H9 (cell line): ENCODE measurements around the gene KLF15. TPM values are rescaled to one million over a fixed set of nuclear protein-coding genes. Genes with fewer than 3 reads are reported as not detected.

ENCODE experiments used
- DNase-seq: peaks from one replicate; pipeline ENCODE4 v3.0.0-alpha.2; 2017
- H2AFZ ChIP-seq: one replicate; pipeline ENCODE4 v1.6.1; 2013; ENCODE audit warnings: mild to moderate bottlenecking, low read length, control low read depth, moderate library complexity
- H2AK5ac ChIP-seq: 2 replicates; pipeline ENCODE4 v1.6.1; 2013; ENCODE audit warnings: low read length, control low read depth, mixed read lengths; ENCODE audit not compliant: insufficient read length
- H2BK120ac ChIP-seq: one replicate; pipeline ENCODE4 v1.6.1; 2013; ENCODE audit warnings: low read depth, mild to moderate bottlenecking, low read length, control low read depth, inconsistent platforms; ENCODE audit not compliant: poor library complexity, severe bottlenecking
- H2BK12ac ChIP-seq: 2 replicates; pipeline ENCODE4 v1.6.1; 2013; ENCODE audit warnings: low read length, control low read depth, mixed read lengths, low read depth; ENCODE audit not compliant: insufficient read length
- H2BK15ac ChIP-seq: 2 replicates; pipeline ENCODE4 v1.6.1; 2013; ENCODE audit warnings: low read depth, low read length, control low read depth
- H2BK20ac ChIP-seq: one replicate; pipeline ENCODE4 v1.6.1; 2013; ENCODE audit warnings: low read depth, mild to moderate bottlenecking, low read length, control low read depth, inconsistent platforms; ENCODE audit not compliant: poor library complexity, severe bottlenecking
- H2BK5ac ChIP-seq: 2 replicates; pipeline ENCODE4 v1.6.1; 2013; ENCODE audit warnings: low read length, control low read depth, mixed read lengths; ENCODE audit not compliant: insufficient read length
- H3K14ac ChIP-seq: 2 replicates; pipeline ENCODE4 v1.6.1; 2013; ENCODE audit warnings: low read length, control low read depth; ENCODE audit not compliant: insufficient read depth
- H3K18ac ChIP-seq: 2 replicates; pipeline ENCODE4 v1.6.1; 2013; ENCODE audit warnings: low read depth, mild to moderate bottlenecking, mixed read lengths, low read length, control low read depth; ENCODE audit not compliant: insufficient read length
- H3K23ac ChIP-seq: 2 replicates; pipeline ENCODE4 v1.6.1; 2013; ENCODE audit warnings: low read length, control low read depth, mixed read lengths, low read depth; ENCODE audit not compliant: insufficient read length
- H3K23me2 ChIP-seq: 2 replicates; pipeline ENCODE4 v1.6.1; 2013; ENCODE audit warnings: low read depth, mild to moderate bottlenecking, mixed read lengths, low read length, control low read depth; ENCODE audit not compliant: insufficient read length, poor library complexity, severe bottlenecking
- H3K27ac ChIP-seq: 2 replicates; pipeline ENCODE4 v1.5.1; 2013; ENCODE audit warnings: low read length, control low read depth, mixed read lengths, low read depth; ENCODE audit not compliant: insufficient read length
- H3K27me3 ChIP-seq: 2 replicates; pipeline ENCODE4 v1.6.1; 2013; ENCODE audit warnings: low read length, control low read depth, inconsistent platforms; ENCODE audit not compliant: insufficient read depth
- H3K4ac ChIP-seq: 2 replicates; pipeline ENCODE4 v1.6.1; 2013; ENCODE audit warnings: low read depth, mild to moderate bottlenecking, control low read depth, inconsistent platforms, low read length, moderate library complexity
- H3K4me1 ChIP-seq: 2 replicates; pipeline ENCODE4 v1.6.1; 2013; ENCODE audit warnings: low read length, control low read depth, inconsistent platforms; ENCODE audit not compliant: insufficient read depth
- H3K4me2 ChIP-seq: 2 replicates; pipeline ENCODE4 v1.6.1; 2013; ENCODE audit warnings: low read length, control low read depth, mixed read lengths; ENCODE audit not compliant: insufficient read length, insufficient read depth
- H3K56ac ChIP-seq: 2 replicates; pipeline ENCODE4 v1.6.1; 2013; ENCODE audit warnings: low read depth, mild to moderate bottlenecking, mixed read lengths, low read length, control low read depth; ENCODE audit not compliant: insufficient read length
- H3K79me1 ChIP-seq: 2 replicates; pipeline ENCODE4 v1.6.1; 2013; ENCODE audit warnings: low read depth, mild to moderate bottlenecking, moderate library complexity, low read length, control low read depth, inconsistent platforms; ENCODE audit not compliant: insufficient read depth, poor library complexity, severe bottlenecking
- H3K79me2 ChIP-seq: 2 replicates; pipeline ENCODE4 v1.6.1; 2013; ENCODE audit warnings: low read length, control low read depth, inconsistent platforms; ENCODE audit not compliant: insufficient read depth
- H3K9ac ChIP-seq: 2 replicates; pipeline ENCODE4 v1.6.1; 2013; ENCODE audit warnings: low read length, control low read depth, mixed read lengths; ENCODE audit not compliant: insufficient read length; ENCODE audit errors: extremely low read depth
- H3K9me3 ChIP-seq: one replicate; pipeline ENCODE4 v1.6.1; 2013; ENCODE audit warnings: low read depth, low read length, inconsistent platforms; ENCODE audit not compliant: control insufficient read depth
- H3T11ph ChIP-seq: one replicate; pipeline ENCODE4 v1.6.1; 2013; ENCODE audit warnings: mild to moderate bottlenecking, low read length, control low read depth, inconsistent platforms
- H4K20me1 ChIP-seq: one replicate; pipeline ENCODE4 v1.6.1; 2013; ENCODE audit not compliant: control insufficient read depth, insufficient read length, insufficient read depth
- H4K5ac ChIP-seq: 2 replicates; pipeline ENCODE4 v1.6.1; 2013; ENCODE audit warnings: low read depth, mild to moderate bottlenecking, mixed read lengths, low read length, control low read depth; ENCODE audit not compliant: insufficient read length
- H4K8ac ChIP-seq: replicated peaks from 2 replicates; pipeline ENCODE4 v1.6.1; 2013; ENCODE audit warnings: low read length, control low read depth, mixed read lengths, low read depth; ENCODE audit not compliant: insufficient read length
- H4K91ac ChIP-seq: 2 replicates; pipeline ENCODE4 v1.6.1; 2013; ENCODE audit warnings: low read depth, mild to moderate bottlenecking, moderate library complexity, mixed read lengths, low read length, control low read depth; ENCODE audit not compliant: insufficient read length
- H3K27ac Mint-ChIP-seq, 3 experiments: 2 replicates in 2 of 3; 3 replicates in 1 of 3; pipeline ENCODE4 v1.8.0; 2020 to 2021; ENCODE audit warnings: mixed read lengths in 3 of 3, mild to moderate bottlenecking in 1 of 3, moderate library complexity in 1 of 3
- H3K27me3 Mint-ChIP-seq: 2 replicates; pipeline ENCODE4 v1.8.0; 2021; ENCODE audit warnings: low read depth, mild to moderate bottlenecking, moderate library complexity, mixed read lengths
- H3K36me3 Mint-ChIP-seq, 3 experiments: 2 replicates in 2 of 3; 3 replicates in 1 of 3; pipeline ENCODE4 v1.8.0; 2020 to 2021; ENCODE audit warnings: low read depth in 3 of 3, mixed read lengths in 3 of 3; ENCODE audit not compliant: insufficient read depth in 1 of 3
- H3K4me1 Mint-ChIP-seq, 2 experiments: 2 replicates each; pipeline ENCODE4 v1.8.0; 2020; ENCODE audit warnings: mixed read lengths in 2 of 2
- H3K4me3 Mint-ChIP-seq, 2 experiments: 2 replicates in 1 of 2; 3 replicates in 1 of 2; pipeline ENCODE4 v1.8.0; 2020 to 2021; ENCODE audit warnings: mild to moderate bottlenecking in 2 of 2, mixed read lengths in 2 of 2, moderate library complexity in 1 of 2
- H3K9me3 Mint-ChIP-seq, 2 experiments: 2 replicates in 1 of 2; 3 replicates in 1 of 2; pipeline ENCODE4 v1.8.0; 2020; ENCODE audit warnings: mild to moderate bottlenecking in 2 of 2, mixed read lengths in 2 of 2, moderate library complexity in 1 of 2
- WGBS: extraction: QIAGEN DNeasy Blood & Tissue Kit; methylation state at CpG from one replicate; pipeline ENCODE4 v1.1.7; 2013; ENCODE audit warnings: missing lambda C conversion rate, low lambda C conversion rate, mixed read lengths; ENCODE audit not compliant: insufficient read length; ENCODE audit errors: extremely low coverage; 5-methylcytosine and 5-hydroxymethylcytosine counted together
- total RNA-seq: library from RNA; stranded (reverse); gene quantifications from 2 replicates; pipeline ENCODE4 v1.2.1, GENCODE V29; 2021
- TF ChIP-seq, protein P1 (sequence below): fragments of 200-600 bp; sonication (generic); conservative IDR thresholded peaks from 3 replicates; pipeline ENCODE4 v1.8.0; 2021; ENCODE audit warnings: antibody characterized with exemption, mild to moderate bottlenecking

The KLF15 gene
- total RNA-seq, 1 experiment from 2014 or later, result 10.8 TPM

DNA sequence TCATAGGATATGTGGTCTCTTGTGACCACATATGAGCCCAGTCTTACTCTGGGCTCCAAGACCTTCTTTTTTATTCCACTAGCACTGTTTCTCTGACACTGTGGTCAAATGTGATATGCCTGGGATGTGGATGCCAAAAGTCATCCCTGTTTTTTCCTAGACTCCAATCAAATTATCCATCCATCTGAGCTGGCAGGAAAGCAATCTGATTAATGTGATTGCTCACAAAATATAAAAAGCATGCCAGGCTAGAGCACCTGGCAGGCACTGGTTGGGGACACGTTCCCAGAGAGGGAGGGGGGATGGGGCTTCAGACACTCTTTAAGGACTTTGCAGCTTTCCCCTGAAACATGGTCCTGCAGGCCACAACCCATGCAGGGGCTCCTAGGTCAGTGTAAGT lies 34.4 kb upstream of the KLF15 start:
- peaks cover 76% of the 10 kb centered on the region for H3K27me3 Mint-ChIP-seq
- peaks cover 0 to 3% of the 10 kb centered on the region in 2 experiments; a peak in 2 of 5 replicates for H3K9me3 Mint-ChIP-seq

More for the DNA sequence above, 34.4 kb upstream of the KLF15 start:
- no peaks in the 10 kb centered on the region for H4K20me1 ChIP-seq
- no peak overlapping the region for H3K14ac ChIP-seq
- no peaks in the 10 kb centered on the region for H3K23me2 ChIP-seq
- no peak for DNase-seq
- no peak overlapping the region for H2BK120ac ChIP-seq
- H3K56ac ChIP-seq, result no peak overlapping the region
- no peak overlapping the region for H3K9ac ChIP-seq
- H3K4me3 Mint-ChIP-seq, result no peak overlapping the region
- no peaks in the 10 kb centered on the region; a peak in 1 of 7 replicates for H3K36me3 Mint-ChIP-seq
- peaks cover 16 to 18% of the 10 kb centered on the region in 2 experiments for H3K4me1 Mint-ChIP-seq
- H2BK5ac ChIP-seq, result no peak overlapping the region
- no peak overlapping the region for H3K23ac ChIP-seq
- no peak overlapping the region for H2AK5ac ChIP-seq
- H2BK12ac ChIP-seq, result no peak overlapping the region
- no CpG with 5 or more reads among the region's 1 CpG for WGBS
- no peak overlapping the region for H3K27ac ChIP-seq
- H4K91ac ChIP-seq, result no peak overlapping the region
- no peaks in the 10 kb centered on the region for H3K4me1 ChIP-seq
- H3K9me3 ChIP-seq, result no peaks in the 10 kb centered on the region
- TF ChIP-seq, protein P1, sequence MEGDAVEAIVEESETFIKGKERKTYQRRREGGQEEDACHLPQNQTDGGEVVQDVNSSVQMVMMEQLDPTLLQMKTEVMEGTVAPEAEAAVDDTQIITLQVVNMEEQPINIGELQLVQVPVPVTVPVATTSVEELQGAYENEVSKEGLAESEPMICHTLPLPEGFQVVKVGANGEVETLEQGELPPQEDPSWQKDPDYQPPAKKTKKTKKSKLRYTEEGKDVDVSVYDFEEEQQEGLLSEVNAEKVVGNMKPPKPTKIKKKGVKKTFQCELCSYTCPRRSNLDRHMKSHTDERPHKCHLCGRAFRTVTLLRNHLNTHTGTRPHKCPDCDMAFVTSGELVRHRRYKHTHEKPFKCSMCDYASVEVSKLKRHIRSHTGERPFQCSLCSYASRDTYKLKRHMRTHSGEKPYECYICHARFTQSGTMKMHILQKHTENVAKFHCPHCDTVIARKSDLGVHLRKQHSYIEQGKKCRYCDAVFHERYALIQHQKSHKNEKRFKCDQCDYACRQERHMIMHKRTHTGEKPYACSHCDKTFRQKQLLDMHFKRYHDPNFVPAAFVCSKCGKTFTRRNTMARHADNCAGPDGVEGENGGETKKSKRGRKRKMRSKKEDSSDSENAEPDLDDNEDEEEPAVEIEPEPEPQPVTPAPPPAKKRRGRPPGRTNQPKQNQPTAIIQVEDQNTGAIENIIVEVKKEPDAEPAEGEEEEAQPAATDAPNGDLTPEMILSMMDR, result no peak
- H2BK20ac ChIP-seq, result no peak overlapping the region
- no peaks in the 10 kb centered on the region for H3K79me1 ChIP-seq
- no peak overlapping the region for H2BK15ac ChIP-seq
- H3K4me2 ChIP-seq, result no peak overlapping the region
- H3K27me3 ChIP-seq, result peaks cover 16% of the 10 kb centered on the region; the same call in 1 of the 2 replicates
- no peak overlapping the region for H3K18ac ChIP-seq
- H2AFZ ChIP-seq, result no peak overlapping the region
- no peak overlapping the region for H3K4ac ChIP-seq
- no peak overlapping the region for H3T11ph ChIP-seq
- no peak overlapping the region for H4K8ac ChIP-seq
- H4K5ac ChIP-seq, result no peak overlapping the region
- H3K79me2 ChIP-seq, result no peaks in the 10 kb centered on the region
- no peak overlapping the region for H3K27ac Mint-ChIP-seq
